GM12878 (cell line): ENCODE results near the gene RAB23. TPM values are rescaled to one million over a fixed set of nuclear protein-coding genes. Genes with fewer than 3 reads are reported as not detected.

ENCODE experiments used
- HDAC6 ChIP-seq: fragments of 200-600 bp; sonication (generic); IDR thresholded peaks from one replicate; pipeline ENCODE4 v1.8.0; 2017; ENCODE audit warnings: antibody characterized with exemption; ENCODE audit not compliant: unreplicated experiment
- JUND ChIP-seq: IDR thresholded peaks from 2 replicates; pipeline ENCODE4 v1.6.1; 2012; ENCODE audit warnings: low read depth, mild to moderate bottlenecking, low read length, improper control_type of control experiment, moderate library complexity
- MXI1 ChIP-seq: fragments of 150-350 bp; IDR thresholded peaks from 2 replicates; pipeline ENCODE4 v1.6.1; 2011; ENCODE audit warnings: low read depth, mild to moderate bottlenecking, inconsistent platforms, low read length, improper control_type of control experiment
- NFYB ChIP-seq: IDR thresholded peaks from 2 replicates; pipeline ENCODE4 v1.6.1; 2011; ENCODE audit warnings: low read depth, mild to moderate bottlenecking, low read length, improper control_type of control experiment, moderate library complexity; ENCODE audit not compliant: insufficient read depth
- NR2C2 ChIP-seq: IDR thresholded peaks from 2 replicates; pipeline ENCODE4 v1.6.1; 2011; ENCODE audit warnings: borderline replicate concordance, low read depth; ENCODE audit not compliant: control insufficient read depth, insufficient read length
- NRF1 ChIP-seq: conservative IDR thresholded peaks from 2 replicates; pipeline ENCODE4 v1.6.1; 2011; ENCODE audit warnings: mild to moderate bottlenecking, low read depth, low read length, improper control_type of control experiment
- PML ChIP-seq: IDR thresholded peaks from 2 replicates; pipeline ENCODE4 v1.6.1; 2012; ENCODE audit warnings: low read length, inconsistent platforms
- RAD21 ChIP-seq: IDR thresholded peaks from 2 replicates; pipeline ENCODE4 v1.6.1; 2011; ENCODE audit warnings: mild to moderate bottlenecking, low read depth, low read length, moderate library complexity; ENCODE audit not compliant: insufficient read depth
- RCOR1 ChIP-seq: conservative IDR thresholded peaks from 2 replicates; pipeline ENCODE4 v1.6.1; 2012; ENCODE audit warnings: low read depth, low read length, improper control_type of control experiment
- RUNX3 ChIP-seq: IDR thresholded peaks from 2 replicates; pipeline ENCODE4 v1.6.1; 2012; ENCODE audit warnings: low read length, inconsistent platforms
- SIN3A ChIP-seq: IDR thresholded peaks from 2 replicates; pipeline ENCODE4 v1.6.1; 2012; ENCODE audit warnings: low read depth, low read length, improper control_type of control experiment
- SMC3 ChIP-seq: IDR thresholded peaks from 2 replicates; pipeline ENCODE4 v1.6.1; 2011; ENCODE audit warnings: low read length, improper control_type of control experiment, borderline replicate concordance
- SUZ12 ChIP-seq: fragments of 200-600 bp; sonication (generic); IDR thresholded peaks from one replicate; pipeline ENCODE4 v1.6.1; 2018; ENCODE audit warnings: antibody characterized with exemption, mild to moderate bottlenecking; ENCODE audit not compliant: unreplicated experiment
- YBX1 ChIP-seq: fragments of 450-650 bp; IDR thresholded peaks from 2 replicates; pipeline ENCODE4 v1.6.1; 2016; ENCODE audit warnings: antibody characterized with exemption
- ZNF384 ChIP-seq: IDR thresholded peaks from 2 replicates; pipeline ENCODE4 v1.6.1; 2012; ENCODE audit warnings: low read depth, mild to moderate bottlenecking, low read length, improper control_type of control experiment, borderline replicate concordance
- polyA plus RNA-seq, 11 experiments: library from polyadenylated mRNA; depleted of rRNA in 4 of 11; unstranded in 6 of 11; stranded (reverse) in 5 of 11; fragments of >200 nt; fragmentation: Nextera tagmentation in 4 of 11; fragmentation: Illumina TruSeq in 1 of 11; extraction: Ambion mirVana in 4 of 11; extraction: Trizol in 1 of 11; gene quantifications; 1 replicate in 1 of 11; 2 replicates in 10 of 11; pipeline versions ENCODE4 v1.2.1 to v1.2.3, GENCODE V29; 2011 to 2016; ENCODE audit warnings: inconsistent platforms in 2 of 11, missing spikeins in 2 of 11, low read depth in 1 of 11
- total RNA-seq, 4 experiments: library from RNA; depleted of rRNA in 3 of 4; stranded (reverse); fragments of >200 nt in 3 of 4; fragmentation: Illumina TruSeq in 1 of 4; extraction: Trizol in 1 of 4; gene quantifications; 2 replicates each; pipeline versions ENCODE4 v1.2.1 to v1.2.3, GENCODE V29; 2013 to 2021
- TF ChIP-seq, protein P1 (sequence below): fragments of 450-650 bp; IDR thresholded peaks from 2 replicates; pipeline ENCODE4 v1.6.1; 2016; ENCODE audit warnings: mild to moderate bottlenecking
- TF ChIP-seq, protein P2 (sequence below): IDR thresholded peaks from 2 replicates; pipeline ENCODE4 v1.6.1; 2011; ENCODE audit warnings: mild to moderate bottlenecking, low read depth, low read length, moderate library complexity; ENCODE audit not compliant: insufficient replicate concordance
- TF ChIP-seq, protein P3 (sequence below): fragments of 450-650 bp; IDR thresholded peaks from 2 replicates; pipeline ENCODE4 v1.6.1; 2017; ENCODE audit warnings: antibody characterized with exemption, mild to moderate bottlenecking, moderate library complexity
- TF ChIP-seq, protein P4 (sequence below): fragments of 150-350 bp; IDR thresholded peaks from 2 replicates; pipeline ENCODE4 v1.6.1; 2016; ENCODE audit warnings: low read depth, low read length
- TF ChIP-seq, protein P5 (sequence below): IDR thresholded peaks from 2 replicates; pipeline ENCODE4 v1.6.1; 2011; ENCODE audit warnings: low read depth, mild to moderate bottlenecking, low read length, moderate library complexity, borderline replicate concordance; ENCODE audit errors: extremely low read depth

The RAB23 gene
- total and polyA plus RNA-seq, 10 of the 15 experiments (the other 5 are each of a cell fraction or from before 2014, with no cell fraction given): 0.80 to 6.0 (median 3.1) TPM

DNA sequence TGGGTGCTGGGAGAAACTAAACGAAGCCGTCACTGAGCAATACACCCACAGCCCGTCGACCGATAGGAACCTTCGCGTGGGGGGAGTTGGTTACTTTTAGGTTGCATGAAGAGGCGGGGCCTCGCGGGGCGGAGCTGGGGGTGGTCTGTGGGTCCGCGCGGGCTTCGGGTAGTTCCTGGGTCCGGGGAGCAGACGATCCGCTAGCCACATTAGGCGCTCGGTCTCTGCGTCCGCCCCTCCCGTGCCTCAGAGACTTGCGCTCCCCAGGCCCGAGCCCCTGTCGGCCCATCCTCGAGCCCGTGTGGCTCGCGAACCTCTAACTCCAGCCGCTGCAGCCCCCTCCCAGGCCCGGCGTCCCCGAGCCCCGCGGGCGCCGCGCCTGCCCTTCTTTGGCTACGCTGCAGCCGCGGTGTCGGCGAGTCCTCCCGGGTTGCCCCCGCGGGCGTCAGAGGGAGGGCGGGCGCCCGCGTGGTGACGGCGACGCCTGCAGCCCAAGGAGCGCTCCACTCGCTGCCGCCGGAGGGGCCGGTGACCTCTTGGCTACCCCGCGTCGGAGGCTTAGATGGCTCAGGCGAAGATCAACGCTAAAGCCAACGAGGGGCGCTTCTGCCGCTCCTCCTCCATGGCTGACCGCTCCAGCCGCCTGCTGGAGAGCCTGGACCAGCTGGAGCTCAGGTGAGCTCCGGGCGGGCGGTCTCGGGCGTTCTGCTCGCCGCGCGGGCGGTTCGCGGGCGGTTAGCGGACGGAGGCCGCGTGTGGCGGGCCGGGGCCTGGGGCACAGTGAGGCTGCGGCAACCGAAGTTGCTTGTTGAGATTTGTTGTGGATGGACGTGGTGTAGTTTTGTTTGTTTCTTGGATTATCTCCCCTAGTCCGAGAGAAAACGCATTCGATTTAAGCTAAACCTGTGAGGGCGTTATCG is 49.7 kb downstream of the RAB23 start, which contains the start of gene BAG2 (continued):
- TF ChIP-seq, protein P1, sequence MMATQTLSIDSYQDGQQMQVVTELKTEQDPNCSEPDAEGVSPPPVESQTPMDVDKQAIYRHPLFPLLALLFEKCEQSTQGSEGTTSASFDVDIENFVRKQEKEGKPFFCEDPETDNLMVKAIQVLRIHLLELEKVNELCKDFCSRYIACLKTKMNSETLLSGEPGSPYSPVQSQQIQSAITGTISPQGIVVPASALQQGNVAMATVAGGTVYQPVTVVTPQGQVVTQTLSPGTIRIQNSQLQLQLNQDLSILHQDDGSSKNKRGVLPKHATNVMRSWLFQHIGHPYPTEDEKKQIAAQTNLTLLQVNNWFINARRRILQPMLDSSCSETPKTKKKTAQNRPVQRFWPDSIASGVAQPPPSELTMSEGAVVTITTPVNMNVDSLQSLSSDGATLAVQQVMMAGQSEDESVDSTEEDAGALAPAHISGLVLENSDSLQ: no peak
- TF ChIP-seq ZNF384 (no peak), JUND (peak; percentile 99), MXI1 (peak; percentile 57), SUZ12 (no peak), NR2C2 (no peak), SIN3A (peak; percentile 56), NFYB (no peak; the same call in 1 of the 2 replicates), SMC3 (no peak), PML (peak; percentile 81; the same call in 1 of the 2 replicates), YBX1 (no peak), NRF1 (no peak), RUNX3 (no peak; the same call in none of the 2 replicates), HDAC6 (peak; percentile 17), RCOR1 (peak; percentile 79; the same call in 1 of the 2 replicates), RAD21 (no peak)
- TF ChIP-seq, protein P2, sequence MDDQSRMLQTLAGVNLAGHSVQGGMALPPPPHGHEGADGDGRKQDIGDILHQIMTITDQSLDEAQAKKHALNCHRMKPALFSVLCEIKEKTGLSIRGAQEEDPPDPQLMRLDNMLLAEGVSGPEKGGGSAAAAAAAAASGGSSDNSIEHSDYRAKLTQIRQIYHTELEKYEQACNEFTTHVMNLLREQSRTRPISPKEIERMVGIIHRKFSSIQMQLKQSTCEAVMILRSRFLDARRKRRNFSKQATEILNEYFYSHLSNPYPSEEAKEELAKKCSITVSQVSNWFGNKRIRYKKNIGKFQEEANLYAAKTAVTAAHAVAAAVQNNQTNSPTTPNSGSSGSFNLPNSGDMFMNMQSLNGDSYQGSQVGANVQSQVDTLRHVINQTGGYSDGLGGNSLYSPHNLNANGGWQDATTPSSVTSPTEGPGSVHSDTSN: no peak
- TF ChIP-seq, protein P3, sequence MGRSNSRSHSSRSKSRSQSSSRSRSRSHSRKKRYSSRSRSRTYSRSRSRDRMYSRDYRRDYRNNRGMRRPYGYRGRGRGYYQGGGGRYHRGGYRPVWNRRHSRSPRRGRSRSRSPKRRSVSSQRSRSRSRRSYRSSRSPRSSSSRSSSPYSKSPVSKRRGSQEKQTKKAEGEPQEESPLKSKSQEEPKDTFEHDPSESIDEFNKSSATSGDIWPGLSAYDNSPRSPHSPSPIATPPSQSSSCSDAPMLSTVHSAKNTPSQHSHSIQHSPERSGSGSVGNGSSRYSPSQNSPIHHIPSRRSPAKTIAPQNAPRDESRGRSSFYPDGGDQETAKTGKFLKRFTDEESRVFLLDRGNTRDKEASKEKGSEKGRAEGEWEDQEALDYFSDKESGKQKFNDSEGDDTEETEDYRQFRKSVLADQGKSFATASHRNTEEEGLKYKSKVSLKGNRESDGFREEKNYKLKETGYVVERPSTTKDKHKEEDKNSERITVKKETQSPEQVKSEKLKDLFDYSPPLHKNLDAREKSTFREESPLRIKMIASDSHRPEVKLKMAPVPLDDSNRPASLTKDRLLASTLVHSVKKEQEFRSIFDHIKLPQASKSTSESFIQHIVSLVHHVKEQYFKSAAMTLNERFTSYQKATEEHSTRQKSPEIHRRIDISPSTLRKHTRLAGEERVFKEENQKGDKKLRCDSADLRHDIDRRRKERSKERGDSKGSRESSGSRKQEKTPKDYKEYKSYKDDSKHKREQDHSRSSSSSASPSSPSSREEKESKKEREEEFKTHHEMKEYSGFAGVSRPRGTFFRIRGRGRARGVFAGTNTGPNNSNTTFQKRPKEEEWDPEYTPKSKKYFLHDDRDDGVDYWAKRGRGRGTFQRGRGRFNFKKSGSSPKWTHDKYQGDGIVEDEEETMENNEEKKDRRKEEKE: peak; percentile 85
- TF ChIP-seq, protein P4, sequence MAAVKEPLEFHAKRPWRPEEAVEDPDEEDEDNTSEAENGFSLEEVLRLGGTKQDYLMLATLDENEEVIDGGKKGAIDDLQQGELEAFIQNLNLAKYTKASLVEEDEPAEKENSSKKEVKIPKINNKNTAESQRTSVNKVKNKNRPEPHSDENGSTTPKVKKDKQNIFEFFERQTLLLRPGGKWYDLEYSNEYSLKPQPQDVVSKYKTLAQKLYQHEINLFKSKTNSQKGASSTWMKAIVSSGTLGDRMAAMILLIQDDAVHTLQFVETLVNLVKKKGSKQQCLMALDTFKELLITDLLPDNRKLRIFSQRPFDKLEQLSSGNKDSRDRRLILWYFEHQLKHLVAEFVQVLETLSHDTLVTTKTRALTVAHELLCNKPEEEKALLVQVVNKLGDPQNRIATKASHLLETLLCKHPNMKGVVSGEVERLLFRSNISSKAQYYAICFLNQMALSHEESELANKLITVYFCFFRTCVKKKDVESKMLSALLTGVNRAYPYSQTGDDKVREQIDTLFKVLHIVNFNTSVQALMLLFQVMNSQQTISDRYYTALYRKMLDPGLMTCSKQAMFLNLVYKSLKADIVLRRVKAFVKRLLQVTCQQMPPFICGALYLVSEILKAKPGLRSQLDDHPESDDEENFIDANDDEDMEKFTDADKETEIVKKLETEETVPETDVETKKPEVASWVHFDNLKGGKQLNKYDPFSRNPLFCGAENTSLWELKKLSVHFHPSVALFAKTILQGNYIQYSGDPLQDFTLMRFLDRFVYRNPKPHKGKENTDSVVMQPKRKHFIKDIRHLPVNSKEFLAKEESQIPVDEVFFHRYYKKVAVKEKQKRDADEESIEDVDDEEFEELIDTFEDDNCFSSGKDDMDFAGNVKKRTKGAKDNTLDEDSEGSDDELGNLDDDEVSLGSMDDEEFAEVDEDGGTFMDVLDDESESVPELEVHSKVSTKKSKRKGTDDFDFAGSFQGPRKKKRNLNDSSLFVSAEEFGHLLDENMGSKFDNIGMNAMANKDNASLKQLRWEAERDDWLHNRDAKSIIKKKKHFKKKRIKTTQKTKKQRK: no peak
- TF ChIP-seq, protein P5, sequence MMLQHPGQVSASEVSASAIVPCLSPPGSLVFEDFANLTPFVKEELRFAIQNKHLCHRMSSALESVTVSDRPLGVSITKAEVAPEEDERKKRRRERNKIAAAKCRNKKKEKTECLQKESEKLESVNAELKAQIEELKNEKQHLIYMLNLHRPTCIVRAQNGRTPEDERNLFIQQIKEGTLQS: no peak
